GM18511 (cell line): ENCODE results near the gene TMEM178A.
A peak's percentile ranks its signal among the peaks of the same experiment; 100 is the strongest.

ENCODE experiments used
- ATAC-seq: cut with Tn5 transposase; IDR thresholded peaks from one replicate; pipeline ENCODE4 v1.9.1; 2021; ENCODE audit warnings: mild to moderate bottlenecking, moderate library complexity; ENCODE audit not compliant: unreplicated experiment

The TMEM178A gene

DNA sequence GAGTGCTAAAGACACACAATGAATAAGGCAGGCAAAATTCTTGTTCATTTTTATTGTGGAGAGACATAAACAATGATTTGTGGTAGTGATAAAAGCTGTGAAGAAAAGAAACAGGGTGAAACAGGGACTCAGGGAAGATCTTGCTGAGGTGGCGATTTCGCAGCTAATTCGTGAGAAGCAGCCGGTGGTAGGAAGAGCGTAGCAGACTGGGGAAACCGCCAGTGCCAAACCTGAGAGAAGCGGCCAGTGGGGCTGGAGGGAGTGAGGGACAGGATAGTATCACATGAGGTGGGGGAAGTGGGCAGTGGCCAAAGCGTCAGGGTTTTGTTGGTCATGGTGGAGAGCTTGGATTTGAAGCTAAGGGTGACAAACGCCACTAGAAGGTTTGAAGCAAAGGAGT, 42.3 kb downstream of the TMEM178A start:
- no peak for ATAC-seq

DNA sequence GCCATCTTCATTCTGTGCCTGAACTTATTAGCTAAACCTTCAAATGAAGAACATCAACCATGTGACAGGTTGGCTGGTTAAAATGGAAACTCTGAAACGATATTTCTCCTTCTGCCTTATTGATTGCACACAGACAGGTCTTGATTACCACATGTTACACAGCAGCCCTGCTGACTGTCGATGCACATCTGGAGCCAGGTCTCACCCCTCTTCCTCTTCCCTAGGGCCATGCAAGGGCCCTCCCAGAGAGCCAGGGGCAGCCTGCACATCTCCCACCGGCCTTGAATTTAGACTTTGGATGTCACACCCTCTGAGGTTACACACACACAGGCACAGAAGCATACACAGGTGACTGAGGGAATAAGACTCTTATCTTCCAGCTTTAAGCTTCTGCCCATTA, 45.1 kb downstream of the TMEM178A start:
- ATAC-seq, result no peak

DNA sequence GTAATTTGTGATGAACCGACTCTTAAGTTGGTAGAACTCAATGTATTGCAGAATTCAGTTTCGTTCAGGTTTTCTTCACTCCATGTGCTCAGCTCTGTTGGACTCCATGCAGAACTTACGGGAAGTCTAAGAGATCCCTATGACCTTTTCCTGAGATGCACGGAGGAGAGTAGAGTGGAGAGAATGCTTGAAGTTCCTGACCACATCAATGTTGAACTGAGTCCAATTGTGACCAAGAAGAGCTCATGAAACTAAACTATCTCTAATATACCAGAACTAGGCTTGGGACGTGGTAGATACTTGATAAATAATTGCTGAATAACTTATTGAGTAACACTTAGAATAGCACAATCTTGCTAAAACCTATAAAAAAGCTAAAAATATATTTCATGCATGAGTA, 47.2 kb downstream of the TMEM178A start:
- no peak for ATAC-seq

DNA sequence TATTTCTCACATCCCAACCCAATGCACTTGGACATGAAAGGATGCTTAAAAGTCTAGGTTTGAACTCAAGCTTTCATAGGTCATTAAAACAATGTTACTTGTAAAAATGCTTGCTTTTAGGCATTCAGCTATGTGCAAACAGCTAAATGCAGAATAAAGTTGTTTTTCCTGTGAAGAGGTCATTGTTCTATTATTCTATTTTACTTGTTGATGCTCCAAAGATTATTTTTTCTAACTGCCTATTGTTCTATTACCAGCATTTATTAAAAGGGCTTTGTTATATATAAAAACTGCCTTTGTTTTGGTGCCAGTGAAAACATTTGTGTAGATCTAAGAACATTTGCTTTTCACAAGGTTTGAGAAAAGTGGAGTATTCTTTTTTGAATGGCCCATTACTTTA, 49.4 kb downstream of the TMEM178A start:
- no peak for ATAC-seq

DNA sequence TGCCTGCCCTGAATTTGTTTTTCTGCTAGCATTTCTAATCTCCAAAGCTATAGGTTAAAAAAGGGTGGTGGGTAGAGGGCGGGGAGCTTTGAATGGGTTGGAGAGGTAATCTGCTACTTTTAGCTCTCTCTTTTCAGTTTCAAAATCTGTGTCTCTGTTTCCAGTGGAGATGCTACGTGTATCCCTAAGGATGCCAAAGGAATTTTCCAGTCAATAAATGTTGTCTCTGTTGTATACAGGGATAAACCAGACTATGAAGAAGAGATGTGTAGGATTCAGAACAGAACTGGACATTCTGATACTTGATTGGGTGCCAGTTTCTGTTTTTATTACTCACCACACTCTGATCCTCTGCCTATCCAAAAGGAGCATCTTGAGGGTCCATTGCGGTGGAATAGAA, 50.1 kb downstream of the TMEM178A start:
- ATAC-seq, result no peak

DNA sequence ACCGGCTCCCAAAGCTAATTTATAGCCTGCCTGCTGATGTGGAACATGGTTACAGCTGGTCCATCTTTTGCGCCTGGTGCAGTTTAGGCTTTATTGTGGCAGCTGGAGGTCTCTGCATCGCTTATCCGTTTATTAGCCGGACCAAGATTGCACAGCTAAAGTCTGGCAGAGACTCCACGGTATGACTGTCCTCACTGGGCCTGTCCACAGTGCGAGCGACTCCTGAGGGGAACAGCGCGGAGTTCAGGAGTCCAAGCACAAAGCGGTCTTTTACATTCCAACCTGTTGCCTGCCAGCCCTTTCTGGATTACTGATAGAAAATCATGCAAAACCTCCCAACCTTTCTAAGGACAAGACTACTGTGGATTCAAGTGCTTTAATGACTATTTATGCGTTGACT, 51.4 kb downstream of the TMEM178A start:
- no peak for ATAC-seq

DNA sequence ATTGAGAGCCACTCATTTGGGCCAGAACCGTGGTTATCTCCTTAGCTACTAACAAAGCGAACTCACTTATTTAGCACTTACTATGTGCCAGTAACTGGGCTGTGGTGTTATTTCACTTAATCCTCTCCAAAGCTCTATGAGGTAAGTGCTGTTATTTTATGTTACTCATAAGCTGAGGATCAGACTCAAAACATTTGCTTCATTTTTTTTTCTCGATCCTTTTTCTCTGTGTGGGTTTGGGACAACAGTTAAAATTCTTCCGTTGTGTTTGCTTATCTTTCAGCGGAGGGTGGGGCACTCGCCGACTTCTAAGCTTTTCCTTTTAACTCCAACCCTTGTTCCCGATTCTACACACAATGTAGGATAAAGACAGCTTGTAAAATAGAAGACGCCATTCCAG, 52.8 kb downstream of the TMEM178A start:
- no peak for ATAC-seq

DNA sequence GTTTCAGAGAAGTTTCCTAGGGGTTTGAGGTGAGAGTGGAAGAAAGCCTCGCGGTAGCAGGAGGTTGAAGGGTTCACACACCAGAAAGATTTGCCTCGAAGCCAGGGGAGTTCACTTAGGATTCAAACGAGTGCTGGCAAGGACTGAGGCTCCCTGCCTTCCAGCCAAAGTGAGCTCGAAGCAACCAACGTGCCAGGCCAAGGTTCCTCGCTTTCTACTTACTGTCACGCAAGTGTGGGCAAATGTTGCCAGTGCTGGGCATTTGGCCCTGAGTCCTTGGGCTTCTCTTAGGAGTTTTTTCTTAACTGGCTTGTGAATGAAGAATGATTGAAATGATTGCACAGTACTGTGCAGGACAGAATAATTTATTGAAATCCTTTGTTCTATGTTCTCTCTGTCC, 53.6 kb downstream of the TMEM178A start:
- ATAC-seq, result no peak

DNA sequence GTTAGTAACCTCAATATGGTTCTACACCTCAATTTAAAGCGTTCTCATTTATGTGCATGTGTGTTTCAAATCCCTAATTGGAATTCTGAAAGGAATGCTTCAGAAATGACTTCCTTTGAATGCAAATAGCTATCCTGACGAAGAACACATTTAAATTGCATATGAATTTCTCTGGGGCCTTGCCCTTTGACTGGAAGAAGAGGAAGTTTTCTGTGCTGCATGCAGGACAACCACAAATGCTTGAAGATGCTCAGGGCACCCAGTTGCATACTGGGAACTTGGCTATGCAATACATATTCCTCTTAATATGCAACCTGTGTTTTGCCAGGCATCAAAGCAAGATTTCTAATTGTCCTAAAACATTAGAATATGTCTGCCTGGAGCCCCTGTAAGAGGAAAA, 55.3 kb downstream of the TMEM178A start:
- ATAC-seq, result no peak

DNA sequence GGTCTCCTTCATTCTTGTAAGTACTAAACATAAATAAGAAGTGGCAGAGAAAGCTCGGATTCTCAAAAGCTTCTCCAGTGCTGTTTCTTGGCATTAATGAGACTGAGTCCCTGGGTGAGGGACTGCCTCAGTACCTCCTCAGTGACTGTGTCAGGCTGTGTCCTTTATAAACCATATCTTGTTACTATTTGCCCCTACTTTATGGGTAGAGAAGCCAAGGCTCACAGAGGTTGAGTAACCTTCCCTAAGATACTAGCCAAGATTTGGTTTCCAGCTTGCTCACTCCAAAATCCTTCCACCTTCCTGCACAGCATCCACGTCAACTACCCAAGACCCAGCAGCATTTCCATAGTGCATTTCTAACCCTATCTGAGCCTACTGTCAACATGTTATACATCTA, 57.8 kb downstream of the TMEM178A start:
- ATAC-seq, result no peak

DNA sequence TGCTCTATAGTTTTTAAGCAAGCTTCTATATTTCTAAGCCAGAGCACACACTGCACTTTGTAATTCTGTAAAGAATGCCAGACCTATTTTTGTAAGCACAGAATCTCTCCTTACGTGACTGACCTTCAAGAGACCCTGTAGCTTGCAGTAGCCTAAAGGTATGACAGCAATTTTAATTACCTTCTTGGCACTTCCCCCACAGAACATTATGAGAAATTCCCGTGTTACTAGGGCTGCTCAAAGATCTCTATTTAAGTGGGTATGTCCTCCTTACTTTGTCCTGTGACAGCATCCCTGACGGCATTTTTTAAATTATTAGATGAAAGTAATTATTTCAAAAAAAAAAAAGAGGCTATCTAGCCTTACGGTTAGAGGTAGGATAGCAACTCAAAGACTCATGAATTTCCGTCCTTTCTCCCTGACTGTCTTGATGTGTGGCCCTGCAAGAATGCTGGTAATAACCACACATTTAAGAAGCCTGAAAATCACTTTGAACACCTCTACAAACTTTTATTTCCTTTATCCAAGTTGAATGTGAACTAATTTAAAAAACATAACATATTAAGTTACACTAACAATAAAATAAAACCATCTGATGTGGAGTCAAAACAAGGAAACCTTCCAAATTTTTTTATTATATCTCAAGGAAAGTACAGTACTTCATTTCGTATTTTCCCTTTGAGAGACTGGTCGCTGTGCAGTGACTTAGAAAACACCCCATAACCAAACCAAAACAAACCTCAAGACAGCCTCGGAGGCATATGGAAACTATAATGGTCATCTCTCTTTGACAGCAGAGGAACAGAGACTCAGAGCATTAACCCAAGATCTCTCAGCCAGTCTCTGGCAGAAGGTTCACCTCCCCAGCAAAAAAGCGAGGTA, 58.5 kb downstream of the TMEM178A start:
- no peak for ATAC-seq

DNA sequence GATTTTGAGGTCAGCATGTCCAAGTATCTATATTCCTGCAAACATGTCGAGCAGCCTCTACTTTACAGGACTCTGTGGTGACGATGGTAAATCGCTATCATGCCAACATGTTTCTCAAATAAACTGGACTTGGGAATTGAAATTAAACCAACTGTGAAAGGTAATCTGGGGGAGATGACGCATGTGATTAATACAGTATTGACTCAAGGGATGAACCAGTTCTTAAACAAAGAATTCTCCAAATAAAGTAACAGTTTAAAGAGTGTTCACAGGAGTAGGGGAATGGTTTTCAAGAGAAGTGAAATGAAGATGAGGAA, 59.1 kb downstream of the TMEM178A start:
- no peak for ATAC-seq

DNA sequence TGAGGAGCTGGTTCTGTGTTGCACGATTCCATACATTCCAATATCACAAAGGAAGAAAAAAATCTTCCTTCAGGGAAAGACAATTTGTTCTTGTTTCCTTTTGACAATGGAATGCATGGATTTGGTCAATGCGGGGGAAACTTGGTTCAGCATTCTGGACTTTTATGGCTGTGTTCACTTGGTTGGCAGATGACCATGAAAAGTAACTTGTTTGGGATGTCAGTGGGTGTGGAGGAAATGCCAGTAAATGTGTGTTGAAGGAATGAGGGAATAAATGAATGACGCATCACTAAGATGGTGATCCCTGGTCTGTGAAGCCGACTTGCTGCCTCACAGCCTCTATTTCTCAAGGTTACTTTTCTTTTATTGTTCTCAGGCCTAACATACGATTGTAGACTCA, 59.7 kb downstream of the TMEM178A start:
- no peak for ATAC-seq

DNA sequence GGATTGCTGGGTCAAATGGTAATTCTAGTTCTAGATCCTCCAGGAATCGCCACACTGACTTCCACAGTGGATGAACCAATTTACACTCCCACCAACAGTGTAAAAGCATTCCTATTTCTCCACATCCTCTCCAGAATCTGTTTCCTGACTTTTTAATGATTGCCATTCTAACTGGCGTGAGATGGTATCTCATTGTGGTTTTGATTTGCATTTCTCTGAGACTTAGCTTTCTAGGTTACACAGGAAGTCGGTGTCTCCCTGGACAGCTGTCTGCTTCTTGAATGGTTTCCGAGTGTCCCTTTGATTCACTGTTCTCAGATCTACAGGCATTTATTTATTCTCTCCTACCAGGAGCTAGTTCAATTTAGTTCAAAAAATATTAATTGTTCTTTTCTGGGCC, 62.4 kb downstream of the TMEM178A start:
- ATAC-seq, result peak; percentile 59

DNA sequence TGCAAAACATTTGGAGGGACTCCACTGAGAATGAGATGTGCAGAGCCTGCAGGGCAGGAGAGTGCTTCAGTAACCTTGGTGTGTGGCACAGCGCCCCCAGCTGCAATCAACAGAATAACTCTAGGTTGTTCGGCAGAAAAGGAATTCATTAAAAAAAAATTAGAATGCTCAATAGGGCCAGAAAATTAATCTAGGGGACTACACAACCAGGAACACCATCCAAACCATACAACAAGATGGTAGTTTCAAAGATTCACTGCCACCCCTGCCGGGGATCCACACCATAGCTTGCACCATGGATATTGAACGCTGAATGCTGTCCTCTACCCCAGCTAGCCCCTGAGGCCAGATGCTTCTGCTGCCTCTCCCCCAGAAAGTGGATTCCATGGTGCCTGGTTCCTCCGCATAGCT, 63.2 kb downstream of the TMEM178A start:
- ATAC-seq, result peak; percentile 57

DNA sequence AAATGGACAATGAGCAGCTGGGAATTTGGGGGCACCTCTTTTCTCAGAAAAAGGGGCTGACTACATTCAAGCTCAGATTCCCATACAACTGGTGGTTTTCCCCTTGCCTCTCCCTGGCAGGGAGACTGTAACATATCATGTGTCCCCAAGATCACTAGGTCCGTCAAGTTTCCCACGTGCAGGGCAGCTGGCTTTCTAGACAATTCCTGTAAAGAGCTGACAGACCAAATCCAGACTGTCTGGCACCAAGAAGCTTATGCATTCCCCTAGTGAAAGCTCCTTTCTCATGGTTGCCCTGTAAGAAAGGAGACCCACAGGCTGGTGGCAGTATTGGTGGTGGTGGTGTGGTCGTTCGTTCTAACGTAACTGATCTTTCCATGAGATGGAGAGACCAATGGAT, 64.6 kb downstream of the TMEM178A start:
- ATAC-seq, result no peak

DNA sequence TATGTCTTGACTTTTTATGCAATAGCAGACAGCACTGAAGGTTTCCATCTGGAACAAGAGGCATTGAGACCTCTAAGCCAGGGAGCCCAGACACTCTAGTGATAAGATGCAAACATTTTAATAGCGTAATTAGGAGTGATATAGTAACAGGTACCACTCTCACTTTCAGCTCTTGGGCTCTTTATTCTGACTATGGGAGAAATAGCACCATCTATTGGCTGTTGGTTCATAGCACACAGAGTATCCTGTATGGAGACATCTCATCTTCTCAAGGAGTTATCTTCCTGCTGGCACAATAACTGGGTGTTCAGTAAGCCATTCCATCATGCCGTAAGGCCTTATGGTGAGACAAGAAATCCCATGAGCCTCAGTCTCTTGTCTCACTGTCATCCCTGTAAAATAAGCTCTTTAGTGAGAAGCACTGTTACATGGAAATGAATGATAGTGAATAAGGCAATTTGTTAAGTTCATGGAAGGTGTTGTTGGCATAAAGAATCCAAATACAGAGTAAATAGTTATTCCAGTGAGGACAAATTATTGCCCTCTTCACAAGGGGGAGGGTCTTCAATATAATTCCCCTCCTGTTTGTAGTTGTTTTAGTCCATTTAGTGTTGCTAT, 65.1 kb downstream of the TMEM178A start:
- ATAC-seq, result peak; percentile 50

DNA sequence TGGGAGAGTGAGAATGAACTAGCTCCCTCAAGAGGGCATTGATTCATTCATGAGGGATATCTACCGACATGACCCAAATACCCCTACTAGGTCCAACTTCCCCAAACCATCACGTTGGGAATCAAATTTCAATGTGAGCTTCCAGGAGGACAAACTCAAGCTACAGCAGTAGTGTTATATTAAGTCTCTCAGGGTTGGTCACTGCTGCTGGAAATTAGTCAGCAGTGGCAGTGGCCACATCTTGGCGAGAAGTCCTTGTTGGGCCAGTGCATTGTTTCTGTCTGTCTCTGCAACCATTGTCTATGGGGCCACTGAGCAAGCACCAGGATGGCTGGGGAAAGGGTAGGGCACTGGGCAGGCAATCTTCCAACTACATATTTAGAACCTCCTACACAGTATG, 65.8 kb downstream of the TMEM178A start:
- ATAC-seq, result no peak

DNA sequence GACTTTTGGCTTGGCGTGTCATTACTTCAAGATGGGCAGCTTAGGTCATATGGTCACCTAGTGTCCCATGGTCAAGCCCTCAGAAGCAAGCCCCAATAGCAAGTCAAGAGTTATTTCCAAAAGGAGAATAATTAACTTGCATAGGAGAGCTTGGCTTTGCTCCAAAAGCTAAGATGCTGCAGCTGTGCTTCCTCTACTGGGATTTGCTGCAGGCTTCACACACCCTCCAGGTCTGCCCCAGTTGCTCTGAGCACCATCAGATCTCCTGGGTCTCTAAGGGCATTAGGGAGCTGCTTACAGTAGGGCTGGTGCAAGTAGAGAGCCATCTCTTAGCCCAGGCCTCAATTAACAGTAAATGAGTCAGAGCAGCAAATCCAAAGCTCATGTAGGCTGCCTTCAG, 66.8 kb downstream of the TMEM178A start:
- ATAC-seq, result no peak

DNA sequence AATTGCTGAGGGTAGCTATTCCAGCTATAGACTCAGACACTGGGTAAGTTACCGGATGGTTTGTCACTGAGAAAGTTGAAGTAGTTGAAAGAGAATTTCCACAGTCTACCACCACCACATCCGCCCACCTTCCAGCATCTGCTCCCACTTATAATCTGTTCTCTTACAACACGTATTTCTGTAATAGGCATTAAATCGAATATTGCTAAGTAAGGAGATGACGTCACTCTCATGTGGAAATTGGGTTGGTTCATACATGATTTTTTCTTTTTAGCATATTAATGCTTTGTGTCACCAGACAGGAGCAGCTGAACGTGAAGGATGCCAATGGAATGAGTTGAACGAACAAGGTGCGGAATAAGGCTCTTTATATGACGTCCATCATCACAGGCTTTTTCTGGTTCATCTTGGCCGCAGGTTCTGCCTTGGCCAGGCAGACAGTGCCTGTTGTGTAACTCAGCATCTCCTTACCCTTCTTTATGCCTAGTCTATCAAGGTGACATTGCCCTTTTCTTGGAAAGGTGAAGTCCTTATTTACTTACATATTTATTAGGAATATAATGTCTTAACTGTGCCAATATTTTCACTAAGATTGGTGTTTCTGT, 67.5 kb downstream of the TMEM178A start:
- no peak for ATAC-seq

DNA sequence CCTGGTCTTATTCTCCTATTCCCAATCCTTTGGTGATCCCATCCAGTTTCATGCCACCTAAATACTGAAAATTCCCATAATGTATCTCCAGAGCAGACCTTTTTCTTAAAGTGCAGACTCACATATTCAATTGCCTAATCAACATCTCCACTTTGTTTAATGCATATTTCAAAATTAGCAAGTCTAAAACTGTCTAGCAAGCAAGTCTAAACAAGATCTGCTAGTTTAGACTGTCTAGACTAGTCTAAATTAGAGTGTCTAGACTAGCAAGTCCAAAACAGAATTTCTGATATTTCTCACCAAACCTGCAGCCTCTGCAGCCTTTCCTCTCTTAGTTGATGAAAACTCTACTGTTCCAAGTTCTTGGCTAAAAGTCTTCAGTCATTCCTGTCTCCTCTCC, 68.7 kb downstream of the TMEM178A start:
- ATAC-seq, result no peak

DNA sequence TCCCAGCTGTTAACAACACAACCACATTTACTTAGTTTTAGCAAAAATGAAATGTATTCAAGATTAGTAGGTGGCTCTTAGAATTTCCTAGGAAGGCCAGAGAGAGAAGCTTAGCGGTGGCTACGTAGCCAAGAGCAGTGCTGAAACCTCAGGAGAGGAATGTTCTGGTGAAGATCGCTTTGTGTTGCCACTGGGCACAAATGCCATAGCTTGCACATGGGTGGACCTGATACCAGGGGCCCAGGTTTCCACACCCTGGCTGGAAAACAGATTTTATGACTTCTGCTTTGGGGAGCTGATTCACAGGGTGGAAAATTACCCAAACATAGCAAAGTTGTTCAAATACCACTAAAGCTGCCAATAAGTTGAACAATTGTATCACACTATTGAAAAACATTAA, 69.9 kb downstream of the TMEM178A start:
- ATAC-seq, result no peak
